IPS-NIHi11 (cell line): ENCODE results near the gene GNPAT.

ENCODE experiments used
- DNase-seq: peaks from one replicate; pipeline ENCODE4 v3.0.0; 2012; ENCODE audit warnings: mixed read lengths, low spot score

The GNPAT gene

DNA sequence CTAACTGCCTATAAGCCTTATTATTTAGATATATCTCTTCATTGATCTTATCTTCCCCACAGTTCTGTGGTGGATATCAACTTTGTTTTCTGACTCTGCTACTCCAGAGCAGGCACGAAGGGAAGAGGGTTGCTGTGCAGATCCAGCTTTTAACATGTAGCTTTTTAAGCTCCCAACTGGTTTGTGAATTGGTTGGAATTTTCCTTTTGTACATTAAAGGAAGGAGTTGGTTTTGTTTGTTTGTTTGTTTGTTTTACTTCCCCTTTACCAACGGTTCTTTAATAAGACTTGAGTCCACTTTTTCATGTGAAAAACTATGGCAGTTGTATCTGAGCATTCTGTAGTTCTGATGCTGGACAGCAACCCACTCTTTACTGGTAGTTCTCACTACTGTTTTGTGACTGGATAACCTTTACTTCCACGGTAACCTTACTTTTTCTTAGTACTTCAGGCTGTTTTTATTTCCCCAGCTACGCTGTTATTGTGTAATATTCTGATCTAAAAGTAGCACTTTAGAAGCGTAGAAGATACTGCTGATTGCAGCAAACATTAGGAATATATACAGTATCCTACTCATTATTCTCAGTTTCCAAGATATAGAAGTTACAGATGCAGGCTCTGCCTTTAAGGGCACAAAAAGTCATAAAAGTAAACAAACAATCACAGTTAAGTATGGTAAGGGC, 1.6 kb downstream of the GNPAT start:
- DNase-seq, result no peak

DNA sequence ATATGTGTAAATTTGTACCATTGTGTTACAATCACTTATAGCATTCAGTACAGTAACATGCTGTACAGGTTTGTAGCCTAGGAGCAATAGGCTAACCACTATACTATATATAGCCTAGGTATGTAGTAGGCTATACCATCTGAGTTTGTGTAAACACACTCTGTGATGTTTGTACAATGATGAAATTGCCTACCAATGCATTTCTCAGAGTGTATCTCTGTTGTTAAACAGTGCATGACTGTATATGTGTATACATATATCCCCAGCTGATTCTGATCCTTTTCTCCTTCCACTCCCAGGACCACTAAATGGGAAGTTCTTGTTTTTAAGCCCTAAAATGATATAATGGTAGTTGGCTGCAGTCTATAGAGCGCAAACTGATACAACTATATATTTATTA, 7.8 kb downstream of the GNPAT start:
- no peak for DNase-seq

DNA sequence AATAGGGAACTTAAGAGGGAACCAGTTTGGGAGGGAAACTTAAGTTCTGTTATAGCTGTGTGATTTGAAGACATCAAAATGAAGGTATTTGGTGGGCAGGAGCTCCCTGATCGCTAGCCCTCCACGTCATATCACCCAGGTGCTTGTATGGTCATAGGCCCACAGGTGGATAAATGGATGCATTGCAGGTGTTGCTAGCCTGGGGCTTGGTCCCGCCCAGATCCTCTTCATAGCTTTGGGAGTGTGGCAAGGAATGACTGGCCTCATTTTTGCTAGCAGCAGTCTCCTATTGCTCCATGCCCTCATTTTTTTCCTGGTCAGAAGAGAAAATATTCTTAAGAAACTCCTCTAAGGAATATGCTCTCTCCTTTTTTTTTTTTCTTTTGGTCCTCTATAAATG, 11.3 kb downstream of the GNPAT start:
- no peak for DNase-seq

DNA sequence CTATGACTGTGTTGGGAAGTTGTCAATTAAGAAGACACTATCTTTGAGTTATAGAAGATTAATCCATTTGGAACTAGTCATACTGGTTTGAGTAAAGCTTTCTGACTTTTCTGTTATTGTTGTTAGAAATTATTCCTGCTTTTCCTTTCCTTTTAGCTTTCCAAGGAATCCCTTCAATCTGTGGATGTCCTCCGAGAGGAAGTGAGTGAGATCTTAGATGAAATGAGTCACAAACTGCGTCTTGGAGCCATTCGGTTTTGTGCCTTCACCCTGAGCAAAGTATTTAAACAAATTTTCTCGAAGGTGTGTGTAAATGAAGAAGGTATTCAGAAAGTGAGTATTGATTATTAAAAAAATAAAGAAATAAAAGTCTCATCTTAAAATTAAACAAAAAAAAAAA, 19.3 kb downstream of the GNPAT start:
- DNase-seq, result no peak

DNA sequence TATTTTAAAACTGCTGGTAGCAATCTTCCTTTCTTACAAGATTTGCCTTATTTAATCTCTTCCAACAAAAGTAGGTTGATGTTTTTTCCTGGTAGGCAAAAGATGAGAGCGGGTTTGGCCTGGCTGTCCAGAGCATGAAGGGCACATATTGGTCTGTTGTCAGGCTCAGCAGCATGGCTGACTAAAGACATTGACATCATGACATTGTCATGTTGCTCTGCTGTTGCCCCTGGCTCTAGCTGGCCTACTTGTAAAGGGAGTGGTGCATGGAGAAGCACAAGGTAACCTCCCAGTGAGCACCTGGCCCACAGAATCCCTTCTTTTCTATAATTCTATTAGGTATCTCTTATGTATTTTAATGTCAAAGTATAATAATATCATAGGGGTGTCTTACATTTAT, 23.6 kb downstream of the GNPAT start:
- no peak for DNase-seq

DNA sequence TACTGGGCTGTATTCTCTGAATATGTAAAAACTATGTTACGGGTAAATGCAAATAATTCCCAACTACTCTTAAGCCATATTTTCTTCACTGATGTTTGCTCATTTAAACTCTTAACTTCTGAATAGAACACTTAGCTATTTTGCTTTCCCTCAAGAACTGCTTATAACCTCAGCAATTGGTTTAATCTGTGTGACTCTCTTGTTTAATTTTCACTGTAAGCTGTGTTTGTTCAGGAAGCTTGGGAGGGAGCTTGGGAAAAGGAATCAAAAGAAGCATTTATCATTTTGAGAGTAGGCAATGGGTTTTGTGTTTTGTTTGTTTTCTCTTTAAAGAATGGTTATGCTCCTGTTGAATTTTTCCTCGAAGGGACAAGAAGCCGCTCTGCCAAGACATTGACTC, 24.4 kb downstream of the GNPAT start:
- DNase-seq, result no peak

DNA sequence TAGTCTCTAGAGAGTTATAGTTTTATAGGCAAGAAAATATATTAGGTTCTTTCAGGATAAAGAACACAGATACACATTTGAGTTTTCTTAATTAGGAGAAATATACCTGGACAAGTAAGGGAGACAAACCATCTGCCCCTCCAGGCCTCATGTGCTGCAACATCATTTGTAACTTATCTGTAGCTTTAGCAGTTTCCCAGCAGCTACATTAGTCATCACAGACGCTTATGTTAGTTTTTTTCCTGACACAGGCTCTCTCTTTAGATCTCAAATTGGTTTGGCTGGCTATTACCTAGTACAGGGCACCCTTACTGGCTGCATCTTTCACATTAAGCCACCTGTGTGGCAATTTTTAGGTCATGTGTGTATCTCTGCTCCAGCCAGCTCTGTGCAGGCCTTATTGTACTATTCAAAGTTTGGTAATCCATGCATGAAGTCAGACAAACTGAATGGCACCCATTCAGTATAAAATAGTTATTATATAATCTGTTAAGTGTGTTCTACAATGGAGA, 25.9 kb downstream of the GNPAT start:
- DNase-seq, result no peak

DNA sequence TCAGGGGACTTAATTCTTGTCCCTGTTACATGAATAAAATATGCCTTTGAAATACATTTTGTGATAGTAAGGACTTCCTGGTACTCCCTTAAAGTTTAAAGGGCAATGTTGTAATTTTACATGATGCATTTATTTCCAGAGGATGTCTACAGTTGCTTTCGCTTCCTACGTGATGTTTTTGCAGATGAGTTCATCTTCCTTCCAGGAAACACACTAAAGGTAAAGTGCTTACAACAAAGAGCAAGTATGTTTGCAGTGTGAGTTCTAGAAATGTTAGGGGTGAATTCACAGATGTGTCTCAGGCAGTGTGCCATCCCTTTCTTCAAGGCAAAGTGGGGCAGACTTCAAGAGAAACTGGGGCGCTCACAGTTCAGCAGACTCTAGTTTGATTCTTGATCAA, 31.2 kb downstream of the GNPAT start:
- no peak for DNase-seq

DNA sequence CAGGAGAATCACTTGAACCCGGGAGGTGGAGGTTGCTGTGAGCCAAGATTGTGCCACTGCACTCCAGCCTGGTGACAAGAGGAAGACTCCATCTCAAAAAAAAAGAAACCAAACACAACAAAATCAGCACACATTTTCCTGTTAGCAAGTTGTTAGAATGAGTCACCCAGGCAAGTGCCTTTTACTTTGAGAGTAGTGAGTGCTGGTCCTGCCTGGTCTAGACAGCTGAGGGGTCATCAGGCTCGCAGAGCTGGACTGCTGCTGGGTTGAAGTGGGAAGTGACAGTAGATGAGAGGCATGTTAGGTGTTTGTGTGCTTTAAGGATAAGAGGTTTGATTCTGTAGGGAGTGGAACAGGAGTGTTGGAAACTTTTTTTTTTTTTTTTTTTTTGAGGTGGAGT, 31.9 kb downstream of the GNPAT start:
- no peak for DNase-seq

DNA sequence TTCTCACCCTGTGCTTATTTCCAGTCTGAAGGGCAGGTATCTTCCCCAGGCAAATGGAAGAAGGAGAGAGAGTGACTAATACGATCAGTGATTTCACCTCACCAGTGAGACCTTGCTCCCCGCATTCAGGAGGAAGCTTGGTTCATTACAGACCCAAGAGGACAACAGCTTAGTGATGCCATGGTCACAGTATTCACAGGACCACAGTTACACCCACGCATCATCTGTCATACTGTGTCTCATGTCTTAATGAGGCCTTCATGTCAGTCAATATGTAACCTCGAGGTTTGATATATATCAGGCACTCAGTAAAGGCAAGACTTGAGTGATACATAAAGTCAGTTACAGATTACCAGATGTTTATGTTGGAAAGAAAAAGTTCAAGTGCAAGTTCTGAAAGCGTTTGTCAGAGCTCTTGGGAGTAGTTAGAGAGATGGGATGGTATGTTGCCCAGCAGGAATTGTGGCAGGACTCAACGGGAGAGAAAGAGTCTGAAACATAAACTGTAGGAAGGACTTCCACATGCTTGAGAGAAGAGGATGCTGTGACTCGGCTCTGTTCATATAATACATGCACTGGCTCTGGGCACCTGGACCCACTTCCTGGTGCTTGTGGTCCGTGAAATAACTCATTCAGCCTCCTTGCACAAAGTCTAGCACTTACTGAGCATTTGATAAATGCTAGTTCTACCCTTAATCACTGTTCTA, 33.3 kb downstream of the GNPAT start:
- no peak for DNase-seq

DNA sequence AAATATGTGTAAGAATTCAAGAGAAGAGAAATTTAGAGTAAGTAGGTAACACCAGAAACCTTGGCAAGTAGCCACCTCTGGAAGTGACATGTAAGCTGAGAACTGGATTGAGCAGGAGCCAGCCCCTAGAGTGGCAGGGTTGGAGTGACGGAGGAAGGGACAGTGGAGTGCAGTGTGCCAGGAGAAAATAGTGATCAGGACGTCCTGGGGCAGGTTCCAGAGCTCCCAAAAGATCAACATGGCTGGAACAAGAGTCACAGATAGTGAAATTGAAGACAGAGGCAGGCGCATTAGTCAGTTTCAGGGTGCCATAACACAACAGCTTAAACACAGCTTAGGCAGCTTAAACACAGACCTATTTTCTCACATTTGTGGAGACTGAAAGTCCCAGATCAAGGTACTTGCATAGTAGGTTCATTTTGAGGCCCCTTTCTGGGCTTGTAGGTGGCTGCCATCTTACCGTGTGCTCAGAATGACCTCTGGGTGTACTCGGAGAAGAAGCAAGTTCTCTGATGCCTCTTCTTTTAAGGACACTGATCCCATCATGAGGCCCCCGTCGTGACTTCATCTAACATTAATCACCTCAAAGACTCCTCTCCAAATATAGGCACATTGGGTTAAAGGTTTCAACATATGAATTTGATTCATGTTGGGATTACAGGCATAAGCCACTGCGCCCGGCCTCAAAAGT, 37.2 kb downstream of the GNPAT start:
- peak; percentile 26 for DNase-seq

DNA sequence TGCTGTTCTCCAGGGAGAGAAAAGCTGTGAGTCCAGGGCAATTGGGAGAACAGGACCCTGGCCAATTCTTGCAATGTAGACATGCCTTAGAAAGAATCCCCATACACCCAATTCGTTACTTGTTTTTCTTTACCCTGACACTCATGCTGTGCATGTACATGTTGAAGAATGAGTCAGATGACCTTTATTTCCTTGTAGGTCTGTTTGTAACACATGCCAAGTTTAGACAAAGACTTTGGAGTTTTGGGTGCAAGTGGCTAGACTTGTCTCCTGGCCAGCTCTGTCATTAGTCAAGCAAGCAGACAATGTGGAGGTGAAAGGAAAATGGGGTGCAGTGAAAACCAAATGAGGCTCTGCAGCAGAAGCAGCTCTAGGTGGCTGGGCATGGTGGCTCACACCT, 38.1 kb downstream of the GNPAT start:
- no peak for DNase-seq

DNA sequence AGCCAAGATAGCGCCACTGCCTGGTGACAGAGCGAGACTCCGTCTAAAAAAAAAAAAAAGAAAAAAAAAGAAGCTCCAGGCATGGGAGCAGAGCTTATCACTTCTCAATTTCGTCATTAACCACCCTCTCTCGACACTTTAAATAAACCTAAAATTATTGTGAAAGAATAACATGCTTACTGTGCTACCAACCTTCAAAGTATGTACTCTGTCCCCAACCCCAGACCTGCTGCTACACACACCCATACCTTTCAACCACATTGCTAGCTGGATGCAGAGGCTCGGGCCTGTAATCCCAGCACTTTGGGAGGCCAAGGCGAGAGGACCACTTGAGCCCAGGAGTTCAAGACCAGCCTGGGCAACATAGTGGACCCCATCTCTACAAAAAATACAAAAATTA, 38.7 kb downstream of the GNPAT start:
- DNase-seq, result no peak

DNA sequence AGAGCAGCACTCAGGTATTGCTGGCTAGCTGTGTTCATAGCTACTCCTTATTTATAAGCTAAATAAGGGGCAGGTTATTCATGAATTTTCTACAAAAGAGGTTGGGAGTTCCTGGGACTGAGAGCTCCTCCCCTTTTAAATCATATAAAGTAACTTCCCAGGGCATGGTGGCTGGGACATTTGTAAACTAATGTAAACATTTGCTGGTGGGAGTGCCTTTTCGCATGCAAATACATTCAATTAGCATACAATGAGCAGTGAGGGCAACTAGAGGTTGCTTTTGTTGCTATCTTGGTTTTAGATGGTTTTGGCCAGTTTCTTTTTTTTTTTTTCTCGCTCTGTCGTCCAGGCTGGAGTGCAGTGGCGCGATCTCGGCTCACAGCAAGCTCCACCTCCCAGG, 43.4 kb downstream of the GNPAT start:
- peak; percentile 20 for DNase-seq

DNA sequence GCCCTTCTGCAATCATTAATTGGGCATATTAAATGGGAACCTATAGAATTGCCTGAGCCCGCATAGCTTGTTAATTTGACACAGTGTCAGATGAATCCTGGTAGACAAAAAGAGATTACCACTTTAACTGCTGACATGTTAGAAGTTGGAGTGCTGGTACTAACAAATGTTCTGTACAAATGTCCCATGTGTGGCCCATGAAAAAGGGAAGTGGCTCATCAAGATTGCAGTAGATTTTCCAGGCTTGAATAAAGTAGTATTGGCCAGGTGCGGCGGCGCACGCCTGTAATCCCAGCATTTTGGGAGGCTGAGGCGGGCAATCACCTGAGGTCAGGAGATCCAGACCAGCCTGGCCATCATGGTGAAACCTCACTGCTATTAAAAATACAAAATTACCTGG, 45.6 kb downstream of the GNPAT start:
- DNase-seq, result no peak

DNA sequence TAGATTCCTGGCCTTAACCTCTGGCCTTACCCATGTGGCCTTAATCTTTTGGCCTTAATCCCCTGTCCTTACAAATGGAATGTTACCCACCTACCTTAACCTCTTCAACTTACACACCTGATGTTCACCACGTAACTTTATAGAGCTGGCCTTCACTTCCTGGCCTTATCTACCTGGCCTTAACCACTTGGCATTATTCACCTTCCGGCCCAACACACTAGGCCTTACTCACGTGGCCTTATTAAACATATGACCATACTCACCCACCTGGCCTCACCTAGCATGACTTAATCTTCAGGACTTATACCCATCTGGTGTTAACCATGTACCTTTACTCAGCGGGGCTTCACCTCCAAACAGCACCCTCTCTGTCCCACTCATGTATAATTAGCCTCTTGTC, 54.9 kb downstream of the GNPAT start:
- no peak for DNase-seq

DNA sequence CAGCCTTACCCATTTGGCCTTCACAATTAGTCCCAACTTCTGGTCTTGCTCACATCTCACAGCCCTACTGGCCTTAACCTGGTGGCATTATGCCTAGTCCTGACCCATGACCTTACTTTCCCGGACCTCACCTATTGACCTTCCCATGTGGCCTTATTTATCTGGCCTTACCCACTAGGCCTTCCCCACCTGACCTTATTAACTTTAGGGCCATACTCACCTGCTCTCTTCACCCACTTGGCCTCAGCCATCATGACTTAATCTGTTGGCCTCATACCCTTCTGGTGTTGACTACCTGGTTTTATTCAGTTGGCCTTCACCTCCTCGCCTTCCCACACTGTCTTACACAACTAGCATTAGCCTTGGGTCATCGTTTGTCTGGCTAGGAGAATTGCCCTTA, 61.0 kb downstream of the GNPAT start:
- no peak for DNase-seq

DNA sequence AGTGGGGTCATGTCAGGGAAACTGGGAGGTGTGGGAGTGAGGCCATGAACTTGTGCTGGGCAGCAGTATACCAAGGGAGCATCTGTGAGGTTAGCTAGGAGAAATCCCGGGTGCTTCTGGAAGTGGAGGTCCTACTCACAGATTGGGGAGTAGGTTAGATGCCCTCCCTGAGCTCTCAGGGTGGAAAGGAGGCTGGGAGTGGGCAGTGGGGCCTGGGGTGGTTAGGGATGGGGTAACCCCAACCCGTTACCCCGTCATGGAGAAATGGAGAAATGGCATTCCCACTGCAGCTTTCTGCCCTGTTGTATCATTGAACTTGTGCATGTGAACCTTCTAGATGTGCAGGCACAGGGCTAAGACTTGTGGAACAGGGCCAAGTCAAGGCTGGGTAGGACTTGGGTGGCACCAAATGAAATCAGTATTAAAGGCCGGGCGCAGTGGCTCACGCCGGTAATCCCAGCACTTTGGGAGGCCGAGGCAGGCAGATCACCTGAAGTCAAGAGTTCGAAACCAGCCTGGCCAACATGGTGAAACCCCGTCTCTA, 69.5 kb downstream of the GNPAT start:
- no peak for DNase-seq

DNA sequence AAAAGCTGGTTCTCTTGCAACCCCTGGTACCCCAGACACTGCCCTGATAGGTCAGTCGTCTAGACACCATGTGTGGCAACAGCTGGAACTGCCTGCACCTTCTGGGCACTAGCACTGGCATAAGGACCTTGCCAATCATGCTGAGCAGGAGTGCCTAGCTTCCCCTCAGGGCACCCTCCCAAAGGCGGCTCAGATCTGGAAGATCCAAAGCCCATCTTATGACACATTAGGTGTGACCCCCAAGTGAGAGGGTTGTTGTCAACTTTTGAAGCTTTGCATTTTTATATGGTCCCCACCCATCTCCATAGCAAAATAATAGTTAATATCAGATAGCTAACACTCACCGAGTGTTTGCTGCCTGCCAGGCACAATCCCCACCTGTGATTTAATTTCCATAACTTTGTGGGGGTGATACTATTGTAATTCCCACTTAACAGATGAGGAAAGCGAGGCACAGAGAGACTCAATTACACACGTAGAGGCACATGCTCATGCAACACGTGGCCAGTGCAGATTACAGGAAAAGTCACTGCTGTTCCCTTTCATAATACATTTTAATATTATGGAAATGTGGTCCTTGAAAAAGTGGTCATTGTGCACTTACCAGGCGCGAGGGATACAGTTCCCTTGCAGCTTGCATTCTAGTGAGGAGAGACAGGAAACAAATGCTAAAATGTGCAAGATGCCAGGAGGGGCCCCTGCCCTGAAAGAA, 70.9 kb downstream of the GNPAT start:
- no peak for DNase-seq

DNA sequence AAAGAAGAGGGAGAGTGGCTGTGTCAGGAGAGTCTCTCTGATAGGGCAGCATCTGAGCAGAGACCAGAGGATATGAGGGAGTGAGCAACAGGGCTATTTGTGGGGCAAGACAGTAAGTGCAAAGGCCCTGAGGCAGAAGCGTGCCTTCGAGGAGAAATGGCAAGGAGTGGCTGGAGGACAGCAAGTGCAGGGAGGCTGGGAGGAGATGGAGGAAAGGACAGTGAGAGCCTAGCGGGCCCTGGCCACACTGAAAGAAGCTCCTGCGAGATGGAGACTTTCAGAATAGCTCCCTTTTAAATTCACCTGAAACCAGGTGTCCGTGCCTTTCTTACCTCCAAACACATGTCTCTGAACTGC, 71.4 kb downstream of the GNPAT start:
- no peak for DNase-seq

DNA sequence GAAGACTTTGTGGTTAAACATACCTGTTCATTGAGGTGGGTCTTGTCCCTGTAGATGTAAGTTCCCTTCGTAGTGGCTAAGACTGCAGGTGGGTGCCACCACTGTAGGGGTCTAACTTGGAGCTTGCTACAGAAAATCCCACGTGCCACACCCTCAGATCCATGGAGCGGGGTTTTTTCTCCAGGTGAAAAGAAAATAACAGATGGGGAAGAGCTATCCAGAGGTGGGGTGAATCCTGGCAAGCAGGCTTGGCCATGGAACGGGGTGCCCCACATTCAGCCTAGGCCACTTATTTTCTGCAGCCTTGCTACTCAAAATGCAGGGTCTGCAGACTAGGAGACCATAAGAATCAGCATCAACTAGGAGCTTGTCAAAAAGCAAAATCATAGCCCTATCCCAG, 72.6 kb downstream of the GNPAT start:
- DNase-seq, result no peak

DNA sequence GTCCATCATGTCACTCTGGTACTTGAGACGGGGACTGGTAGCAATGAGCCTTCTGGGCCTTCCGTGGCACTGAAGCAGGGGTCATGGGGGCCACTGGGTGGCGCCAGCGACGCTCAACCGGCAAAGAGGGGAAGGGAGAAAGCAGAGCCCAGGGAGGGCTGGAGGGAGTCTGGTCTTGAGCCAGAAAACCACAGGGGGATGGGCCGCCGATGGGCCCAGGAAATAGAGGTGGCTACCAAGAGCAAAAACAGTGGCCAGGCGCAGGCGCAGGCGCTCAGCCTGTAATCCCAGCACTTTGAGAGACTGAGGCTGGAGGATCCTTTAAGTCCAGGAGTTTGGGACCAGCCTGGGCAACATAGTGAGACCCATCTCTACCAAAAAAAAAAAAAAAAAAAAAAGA, 74.9 kb downstream of the GNPAT start:
- DNase-seq, result peak; percentile 66
